GM23338 (cell line): Measurements from ENCODE around the gene FHIT.

Experiments
- CTCF ChIP-seq, 2 experiments: fragments of 200-600 bp in 1 of 2; sonication (generic) in 1 of 2; conservative IDR thresholded peaks; 2 replicates each; pipeline versions ENCODE4 v1.5.1 to v1.6.1; 2016 to 2017; ENCODE audit warnings: antibody characterized with exemption in 2 of 2, low read depth in 2 of 2, mild to moderate bottlenecking in 2 of 2, moderate library complexity in 1 of 2
- EZH2 ChIP-seq: fragments of 200-600 bp; sonication (generic); IDR thresholded peaks from one replicate; pipeline ENCODE4 v1.8.0; 2017; ENCODE audit warnings: antibody characterized with exemption, mild to moderate bottlenecking, low read depth; ENCODE audit not compliant: unreplicated experiment
- POLR2AphosphoS5 ChIP-seq: IDR thresholded peaks from 2 replicates; pipeline ENCODE4 v1.6.1; 2016; ENCODE audit warnings: antibody characterized with exemption, low read depth

- TF ChIP-seq CTCF (conservative IDR thresholded peaks at IDR 0.05; ENCODE audit: low read depth in 2 of 2) (no peak), POLR2AphosphoS5 (no peak), EZH2 (no peak)
These were observed 953.1 kb downstream of the FHIT start for GRCh38 chr3:60298141-60298540.
